Immature natural killer cell (primary cell): ENCODE results near the gene RIC8B. TPM values are rescaled to one million over a fixed set of nuclear protein-coding genes. Genes with fewer than 3 reads are reported as not detected.
"Not testable (repeated sequence)": the region's sequence is repeated elsewhere in the genome, so short reads cannot be mapped to it uniquely, and the experiment has no call there.

Source experiments
- DNase-seq, 3 donors: peaks; one replicate each; pipeline ENCODE4 v3.0.0; 2022; ENCODE audit warnings: mixed read lengths in 1 of 3
- H3K27ac Mint-ChIP-seq, 6 donors: one replicate each; pipeline ENCODE4 v1.8.0; 2020; ENCODE audit warnings: mixed read lengths in 6 of 6, mild to moderate bottlenecking in 5 of 6, inconsistent platforms in 4 of 6, moderate library complexity in 3 of 6
- H3K27me3 Mint-ChIP-seq, 3 donors: one replicate each; pipeline ENCODE4 v1.8.0; 2020 to 2021; ENCODE audit warnings: low read depth in 3 of 3, mild to moderate bottlenecking in 3 of 3, mixed read lengths in 3 of 3, moderate library complexity in 3 of 3, inconsistent platforms in 1 of 3
- H3K36me3 Mint-ChIP-seq, 3 donors: one replicate each; pipeline ENCODE4 v1.8.0; 2020; ENCODE audit warnings: mixed read lengths in 3 of 3, inconsistent platforms in 2 of 3, mild to moderate bottlenecking in 2 of 3
- H3K4me1 Mint-ChIP-seq, 2 donors: one replicate each; pipeline ENCODE4 v1.8.0; 2020; ENCODE audit warnings: inconsistent platforms in 2 of 2, mild to moderate bottlenecking in 2 of 2, mixed read lengths in 2 of 2, moderate library complexity in 1 of 2
- H3K4me3 Mint-ChIP-seq, 5 donors: one replicate each; pipeline ENCODE4 v1.8.0; 2020; ENCODE audit warnings: mild to moderate bottlenecking in 5 of 5, mixed read lengths in 5 of 5, inconsistent platforms in 3 of 5, moderate library complexity in 3 of 5
- H3K9me3 Mint-ChIP-seq, 6 donors: one replicate each; pipeline ENCODE4 v1.8.0; 2020; ENCODE audit warnings: mild to moderate bottlenecking in 6 of 6, mixed read lengths in 6 of 6, inconsistent platforms in 4 of 6, moderate library complexity in 3 of 6
- polyA plus RNA-seq, 3 donors: library from polyadenylated mRNA; unstranded; fragments of 300-500 nt; fragmentation: Illumina TruSeq; gene quantifications; one replicate each; pipeline ENCODE4 v1.2.3, GENCODE V29; 2021

Gene RIC8B
- polyA plus RNA-seq, 3 donors from 2014 or later: 1.8 to 5.0 (median 4.4) TPM

DNA sequence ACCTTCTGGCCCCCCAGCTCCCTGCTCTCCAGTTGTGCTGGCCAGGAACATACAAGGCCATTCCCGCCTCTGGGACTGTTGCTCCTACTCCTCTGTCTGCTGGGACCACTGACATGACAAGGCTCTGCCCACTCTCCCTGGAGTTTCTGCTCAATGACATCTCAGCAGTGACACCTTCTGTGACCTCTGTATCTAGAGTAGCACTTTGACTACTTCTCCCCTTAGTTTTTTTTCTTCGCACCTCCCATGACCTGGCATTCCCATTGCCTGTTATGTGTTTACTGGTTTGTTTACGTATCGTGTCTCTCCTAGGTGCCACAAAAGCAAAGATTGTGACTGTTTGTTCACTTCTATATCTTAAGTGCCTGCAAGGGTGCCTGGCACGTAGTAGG, 141.1 kb downstream of the RIC8B start:
- Mint-ChIP-seq H3K27ac (peak overlapping the region in 2 of 6 donors; percentile 10 to 36), H3K4me3 (no peak overlapping the region), H3K27me3 (peaks cover 0 to 3% (median 1%) of the 10 kb centered on the region in 3 donors), H3K9me3 (no peaks in the 10 kb centered on the region), H3K4me1 (peaks cover 20 to 24% of the 10 kb centered on the region in 2 donors), H3K36me3 (no peaks in the 10 kb centered on the region)
- no peak for DNase-seq

DNA sequence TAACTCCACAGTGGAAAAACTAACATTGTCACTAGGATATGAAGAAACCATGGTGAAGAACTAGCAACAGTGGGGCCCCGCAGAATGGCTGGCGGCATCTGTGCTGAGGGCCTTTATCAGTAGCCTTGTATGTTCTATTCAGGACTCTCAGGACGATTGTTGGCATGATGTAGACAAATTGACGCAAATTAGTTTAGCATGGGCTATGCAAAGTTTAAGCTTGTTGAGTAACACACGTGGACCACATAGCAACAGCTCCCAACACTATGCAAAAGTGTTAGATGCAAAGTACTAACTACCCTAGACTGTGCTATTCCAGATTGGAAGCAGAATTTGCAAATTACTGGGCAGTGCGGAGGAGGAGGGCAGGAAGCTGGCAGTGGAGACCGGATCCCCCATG, 143.0 kb downstream of the RIC8B start:
- H3K36me3 Mint-ChIP-seq: no peaks in the 10 kb centered on the region
- no peak overlapping the region for H3K4me3 Mint-ChIP-seq
- peaks cover 13 to 16% of the 10 kb centered on the region in 2 donors for H3K4me1 Mint-ChIP-seq
- H3K9me3 Mint-ChIP-seq: no peaks in the 10 kb centered on the region
- peaks cover 2 to 5% (median 3%) of the 10 kb centered on the region in 3 donors for H3K27me3 Mint-ChIP-seq
- H3K27ac Mint-ChIP-seq: no peak overlapping the region
- DNase-seq: no peak

DNA sequence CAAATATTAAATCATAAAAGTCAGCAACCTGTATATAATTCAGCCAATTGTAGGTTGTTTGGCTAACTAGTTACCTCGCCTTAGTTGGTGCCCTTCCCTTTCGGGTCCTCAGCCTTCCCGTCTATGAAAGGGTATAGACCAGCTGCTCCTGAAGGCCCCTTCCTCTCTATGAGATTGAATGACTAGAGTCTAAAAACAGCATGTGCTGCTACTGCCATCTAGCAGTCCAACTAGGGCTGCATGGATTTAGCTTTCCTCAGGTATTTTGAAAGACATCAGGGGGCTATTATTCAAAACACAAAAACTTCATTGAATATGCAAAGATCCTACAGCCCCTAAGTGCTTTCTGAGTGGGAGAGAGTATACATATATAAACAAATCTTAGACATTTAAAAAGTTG, 144.3 kb downstream of the RIC8B start:
- H3K27me3 Mint-ChIP-seq: peaks cover 3 to 10% (median 3%) of the 10 kb centered on the region in 3 donors
- no peak overlapping the region for H3K27ac Mint-ChIP-seq
- DNase-seq: no peak
- H3K36me3 Mint-ChIP-seq: no peaks in the 10 kb centered on the region
- peaks cover 13 to 16% of the 10 kb centered on the region in 2 donors for H3K4me1 Mint-ChIP-seq
- H3K4me3 Mint-ChIP-seq: no peak overlapping the region
- H3K9me3 Mint-ChIP-seq: no peaks in the 10 kb centered on the region

DNA sequence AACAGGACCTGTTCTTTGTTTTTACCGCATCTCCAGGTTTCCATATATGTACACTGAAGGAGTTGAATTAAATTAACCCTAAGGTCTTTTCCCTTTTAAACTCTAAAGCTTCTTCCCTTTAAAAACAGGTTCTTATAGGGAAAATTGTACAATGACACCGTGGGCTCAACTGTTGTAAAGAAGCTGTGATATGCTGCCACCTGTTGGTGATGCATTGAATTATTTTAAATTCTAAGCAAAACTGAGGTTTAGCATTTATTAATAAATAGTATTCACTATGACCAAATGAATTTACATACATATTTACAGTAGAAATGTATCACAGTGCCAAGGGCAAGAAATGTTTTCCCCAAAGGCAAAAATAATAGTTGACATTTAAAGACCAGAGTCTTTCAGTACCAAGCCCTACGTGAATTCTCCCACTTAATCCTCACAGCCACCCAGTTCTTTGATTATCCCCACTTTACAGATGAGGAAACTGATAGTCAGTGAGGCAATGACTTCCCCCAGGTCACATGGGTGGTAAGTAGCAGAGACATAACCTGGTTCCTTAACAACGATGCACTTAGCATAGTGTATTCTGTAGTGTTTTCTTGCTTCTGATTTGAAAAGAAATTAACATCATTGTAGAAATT, 145.5 kb downstream of the RIC8B start:
- Mint-ChIP-seq H3K9me3 (no peaks in the 10 kb centered on the region), H3K4me1 (peaks cover 8 to 10% of the 10 kb centered on the region in 2 donors), H3K4me3 (no peak overlapping the region), H3K27ac (no peak overlapping the region), H3K36me3 (no peaks in the 10 kb centered on the region), H3K27me3 (peaks cover 3 to 10% (median 3%) of the 10 kb centered on the region in 3 donors)
- peak; percentile 29 to 46 (median 32) for DNase-seq

DNA sequence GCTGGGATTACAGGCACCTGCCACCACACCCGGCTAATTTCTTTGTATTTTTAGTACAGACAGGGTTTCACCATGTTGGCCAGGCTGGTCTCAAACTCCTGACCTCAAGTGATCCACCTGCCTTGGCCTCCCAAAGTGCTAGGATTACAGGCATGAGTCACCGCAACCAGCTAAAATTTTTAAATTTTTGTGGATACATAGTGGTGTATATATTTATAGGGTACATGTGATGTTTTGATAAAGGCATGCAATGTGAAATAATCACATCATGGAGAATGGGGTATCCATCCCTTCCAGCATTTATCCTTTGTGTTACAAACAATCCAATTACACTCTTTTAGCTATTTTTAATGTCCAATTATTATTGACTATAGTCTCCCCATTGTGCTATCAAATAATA, 147.5 kb downstream of the RIC8B start:
- H3K9me3 Mint-ChIP-seq, DNase-seq, H3K27me3 Mint-ChIP-seq, H3K36me3 Mint-ChIP-seq, H3K4me3 Mint-ChIP-seq, H3K4me1 Mint-ChIP-seq, H3K27ac Mint-ChIP-seq: not testable (repeated sequence)

DNA sequence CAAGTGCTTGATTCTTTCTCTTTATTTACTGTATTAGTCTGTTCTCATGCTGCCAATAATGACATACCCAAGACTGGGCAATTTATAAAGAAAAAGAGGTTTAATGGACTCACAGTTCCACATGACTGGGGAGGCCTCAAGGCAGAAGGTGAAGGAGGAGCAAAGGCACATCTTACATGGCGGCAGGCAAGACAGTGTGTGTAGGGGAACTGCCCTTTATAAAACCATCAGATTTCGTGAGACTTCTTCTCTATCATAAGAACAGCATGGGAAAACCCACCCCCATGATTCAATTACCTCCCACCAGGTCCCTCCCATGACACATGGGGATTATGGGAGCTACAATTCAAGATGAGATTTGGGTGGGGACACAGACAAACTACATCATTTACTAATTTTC, 149.1 kb downstream of the RIC8B start:
- H3K4me1 Mint-ChIP-seq, H3K36me3 Mint-ChIP-seq, H3K4me3 Mint-ChIP-seq, H3K27me3 Mint-ChIP-seq, H3K9me3 Mint-ChIP-seq, DNase-seq: not testable (repeated sequence)
- peak overlapping the region in 1 of 6 donors; percentile 12 for H3K27ac Mint-ChIP-seq

DNA sequence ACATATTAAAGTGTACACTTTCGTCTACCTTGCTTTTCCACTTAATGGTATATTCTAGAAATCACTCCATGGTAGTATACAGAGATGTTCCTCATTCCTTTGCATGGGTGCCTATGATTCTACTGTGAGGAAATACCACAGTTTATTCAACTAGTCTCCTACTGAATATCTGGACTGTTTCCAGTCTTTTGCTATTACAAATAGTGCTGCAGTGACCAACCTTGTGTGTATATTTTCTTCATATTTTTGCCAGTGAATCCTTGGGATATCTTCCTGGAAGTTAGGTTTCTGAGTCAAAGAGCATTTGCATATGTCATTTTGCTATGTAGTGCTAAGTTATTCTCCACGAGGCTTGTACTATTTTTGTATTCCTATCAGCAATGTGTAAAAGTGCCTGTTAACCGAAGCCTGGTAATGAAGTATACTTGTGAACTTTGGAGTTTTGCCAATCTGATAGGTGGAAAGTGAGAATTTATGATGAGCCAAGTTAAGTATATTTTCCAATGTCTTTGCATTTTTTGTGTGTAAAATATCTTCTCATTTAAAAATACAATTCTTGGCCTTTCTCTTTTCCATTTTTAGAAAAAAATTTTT, 149.9 kb downstream of the RIC8B start:
- DNase-seq: no peak
- no peaks in the 10 kb centered on the region for H3K9me3 Mint-ChIP-seq
- H3K27me3 Mint-ChIP-seq: peaks cover 2 to 11% (median 6%) of the 10 kb centered on the region in 3 donors
- no peaks in the 10 kb centered on the region for H3K4me1 Mint-ChIP-seq
- H3K36me3 Mint-ChIP-seq: no peaks in the 10 kb centered on the region
- no peak overlapping the region for H3K4me3 Mint-ChIP-seq
- no peak overlapping the region for H3K27ac Mint-ChIP-seq

DNA sequence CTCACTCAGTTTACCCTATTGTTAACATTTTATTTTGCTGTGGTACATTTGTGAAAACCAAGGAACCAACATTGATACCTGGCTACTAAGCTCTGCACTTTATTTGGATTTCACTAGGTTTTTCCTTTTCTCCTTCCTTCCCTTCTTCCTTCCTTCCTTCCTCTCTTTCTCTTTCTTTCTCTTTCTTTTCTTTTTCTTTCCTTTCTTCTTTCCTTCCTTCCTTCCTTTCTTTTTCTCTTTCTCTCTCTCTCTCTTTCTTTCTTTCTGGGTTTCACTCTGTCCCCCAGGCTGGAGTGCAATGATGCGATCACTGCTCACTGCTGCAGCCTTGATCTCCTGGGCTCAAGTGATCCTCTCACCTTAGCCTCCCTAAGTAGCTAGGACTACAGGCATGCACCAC, 152.2 kb downstream of the RIC8B start:
- Mint-ChIP-seq H3K27ac (no peak overlapping the region), H3K4me3 (no peak overlapping the region), H3K4me1 (no peaks in the 10 kb centered on the region), H3K36me3 (no peaks in the 10 kb centered on the region), H3K27me3 (peaks cover 1 to 18% (median 11%) of the 10 kb centered on the region in 3 donors), H3K9me3 (no peaks in the 10 kb centered on the region)
- DNase-seq: no peak

DNA sequence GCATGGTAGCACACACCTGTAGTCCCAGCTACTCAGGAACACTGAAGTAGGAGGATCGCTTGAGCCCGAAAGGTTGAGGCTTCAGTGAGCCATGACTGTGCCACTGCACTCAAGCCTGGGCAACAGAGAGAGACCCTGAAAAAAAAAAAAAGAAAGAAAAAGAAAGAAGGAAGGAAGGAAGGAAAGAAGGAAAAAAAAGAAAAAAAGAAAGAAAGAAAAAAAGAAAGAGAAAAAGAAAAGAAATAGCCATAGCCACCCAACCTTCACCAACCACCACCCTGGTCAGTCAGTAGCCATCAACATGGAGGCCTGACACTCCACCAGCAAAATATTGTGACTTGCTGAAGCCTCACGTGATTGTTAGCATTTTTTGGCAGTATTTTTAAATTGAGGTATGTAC, 159.8 kb downstream of the RIC8B start:
- Mint-ChIP-seq H3K36me3 (no peaks in the 10 kb centered on the region), H3K9me3 (no peaks in the 10 kb centered on the region), H3K4me3 (no peak overlapping the region), H3K4me1 (no peaks in the 10 kb centered on the region), H3K27ac (no peak overlapping the region), H3K27me3 (peaks cover 8 to 9% (median 8%) of the 10 kb centered on the region in 3 donors)
- DNase-seq: no peak

Other genes starting within 250 kb of the RIC8B start
- not detected for gene RFX4, start 191.7 kb upstream of the RIC8B start, polyA plus RNA-seq
- 10 to 100 TPM; 30.2 to 33.5 (median 31.0) TPM for gene TMEM263, start 181.2 kb downstream of the RIC8B start, polyA plus RNA-seq
- 10 to 100 TPM in 1 of 3 donors, 1 to 10 TPM in 2; 7.7 to 10.6 (median 9.7) TPM for gene MTERF2, start 212.5 kb downstream of the RIC8B start, polyA plus RNA-seq